ENCODE data around the gene ST3GAL3. TPM values are rescaled to one million over a fixed set of nuclear protein-coding genes. Genes with fewer than 3 reads are reported as not detected.

ST3GAL3 gene
- total RNA-seq, 1 donor from 2014 or later: 16.5 TPM

DNA sequence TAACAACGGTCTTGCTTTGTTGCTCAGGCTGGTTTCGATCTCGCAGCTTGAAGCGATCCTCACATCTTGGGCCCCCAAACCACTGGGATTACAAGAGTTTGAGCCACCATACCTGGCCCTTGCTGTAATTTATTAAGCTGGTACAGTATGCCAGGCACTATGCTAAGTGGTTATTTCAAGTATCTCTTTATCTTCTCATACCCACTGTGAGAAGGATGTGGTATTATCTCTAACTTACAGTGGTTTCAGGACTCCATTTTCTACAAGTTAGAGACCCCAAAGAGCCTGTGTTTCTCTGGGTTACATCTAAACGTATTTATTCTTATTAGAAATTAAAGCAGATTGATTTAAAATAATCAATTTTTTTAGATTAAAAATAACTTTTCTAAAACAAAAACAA lies 8.1 kb upstream of the ST3GAL3 start:
- Mint-ChIP-seq H3K4me1 (ENCODE audit: low read depth, unreplicated experiment) (no peaks in the 10 kb centered on the region), H3K9me3 (ENCODE audit: unreplicated experiment) (peaks cover 3% of the 10 kb centered on the region), H3K4me3 (ENCODE audit: unreplicated experiment) (no peak overlapping the region), H3K27me3 (ENCODE audit: unreplicated experiment) (peaks cover 4% of the 10 kb centered on the region), H3K27ac (ENCODE audit: unreplicated experiment) (no peak overlapping the region), H3K36me3 (ENCODE audit: unreplicated experiment) (no peaks in the 10 kb centered on the region)
- DNase-seq: no peak
- TF ChIP-seq, protein P1, sequence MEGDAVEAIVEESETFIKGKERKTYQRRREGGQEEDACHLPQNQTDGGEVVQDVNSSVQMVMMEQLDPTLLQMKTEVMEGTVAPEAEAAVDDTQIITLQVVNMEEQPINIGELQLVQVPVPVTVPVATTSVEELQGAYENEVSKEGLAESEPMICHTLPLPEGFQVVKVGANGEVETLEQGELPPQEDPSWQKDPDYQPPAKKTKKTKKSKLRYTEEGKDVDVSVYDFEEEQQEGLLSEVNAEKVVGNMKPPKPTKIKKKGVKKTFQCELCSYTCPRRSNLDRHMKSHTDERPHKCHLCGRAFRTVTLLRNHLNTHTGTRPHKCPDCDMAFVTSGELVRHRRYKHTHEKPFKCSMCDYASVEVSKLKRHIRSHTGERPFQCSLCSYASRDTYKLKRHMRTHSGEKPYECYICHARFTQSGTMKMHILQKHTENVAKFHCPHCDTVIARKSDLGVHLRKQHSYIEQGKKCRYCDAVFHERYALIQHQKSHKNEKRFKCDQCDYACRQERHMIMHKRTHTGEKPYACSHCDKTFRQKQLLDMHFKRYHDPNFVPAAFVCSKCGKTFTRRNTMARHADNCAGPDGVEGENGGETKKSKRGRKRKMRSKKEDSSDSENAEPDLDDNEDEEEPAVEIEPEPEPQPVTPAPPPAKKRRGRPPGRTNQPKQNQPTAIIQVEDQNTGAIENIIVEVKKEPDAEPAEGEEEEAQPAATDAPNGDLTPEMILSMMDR (IDR thresholded peaks at IDR 0.05; ENCODE audit: partially characterized antibody, unreplicated experiment): no peak

DNA sequence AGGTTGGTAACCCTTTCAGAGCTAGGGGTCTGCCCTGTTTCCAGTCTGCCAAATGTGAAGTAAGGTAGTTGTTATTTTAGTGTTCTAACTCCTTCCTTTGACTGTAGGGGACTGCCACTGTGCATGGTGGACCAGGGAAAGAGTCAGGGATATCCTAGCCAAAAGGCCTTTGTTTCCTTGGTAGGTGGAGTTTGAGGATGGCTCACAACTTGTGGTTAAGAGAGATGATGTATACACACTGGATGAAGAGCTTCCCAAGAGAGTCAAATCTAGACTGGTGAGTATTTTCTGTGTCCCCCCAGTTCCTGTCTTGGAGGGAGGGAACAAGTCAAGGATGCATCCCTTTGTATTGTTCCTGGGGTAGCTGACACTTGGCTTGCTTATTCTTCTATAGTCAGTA lies 3.5 kb upstream of the ST3GAL3 start:
- Mint-ChIP-seq H3K4me3 (ENCODE audit: unreplicated experiment) (no peak overlapping the region), H3K27me3 (ENCODE audit: unreplicated experiment) (peaks cover 7% of the 10 kb centered on the region), H3K9me3 (ENCODE audit: unreplicated experiment) (peaks cover 12% of the 10 kb centered on the region), H3K27ac (ENCODE audit: unreplicated experiment) (no peak overlapping the region), H3K4me1 (ENCODE audit: low read depth, unreplicated experiment) (peaks cover 9% of the 10 kb centered on the region), H3K36me3 (ENCODE audit: unreplicated experiment) (no peaks in the 10 kb centered on the region)
- DNase-seq: no peak
- TF ChIP-seq, protein P1 (IDR thresholded peaks at IDR 0.05; ENCODE audit: partially characterized antibody, unreplicated experiment): no peak

DNA sequence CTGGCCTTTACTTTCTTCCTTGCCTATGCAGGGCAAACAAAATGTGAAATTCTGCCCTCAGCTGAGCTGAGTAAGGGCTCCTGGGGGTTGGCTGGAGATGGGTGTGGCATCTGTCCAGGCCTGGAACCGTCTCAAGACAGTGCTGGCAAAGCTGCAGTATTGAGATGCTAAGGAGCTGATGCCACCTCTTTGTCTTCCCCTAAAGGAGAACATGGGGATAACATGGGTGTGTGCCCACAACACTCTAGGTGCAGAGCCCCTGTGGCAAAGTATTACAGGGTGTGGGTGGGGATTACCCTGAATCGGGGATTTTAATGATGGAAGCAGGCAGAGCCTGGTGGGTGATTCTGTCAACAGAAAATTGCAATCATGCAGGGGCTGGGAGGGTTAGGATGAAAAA lies 2.5 kb upstream of the ST3GAL3 start:
- DNase-seq: no peak
- peaks cover 7% of the 10 kb centered on the region for H3K27me3 Mint-ChIP-seq (ENCODE audit: unreplicated experiment)
- peaks cover 11% of the 10 kb centered on the region for H3K4me1 Mint-ChIP-seq (ENCODE audit: low read depth, unreplicated experiment)
- peaks cover 14% of the 10 kb centered on the region for H3K9me3 Mint-ChIP-seq (ENCODE audit: unreplicated experiment)
- no peak overlapping the region for H3K27ac Mint-ChIP-seq (ENCODE audit: unreplicated experiment)
- TF ChIP-seq, protein P1 (IDR thresholded peaks at IDR 0.05; ENCODE audit: partially characterized antibody, unreplicated experiment): no peak
- no peaks in the 10 kb centered on the region for H3K36me3 Mint-ChIP-seq (ENCODE audit: unreplicated experiment)
- no peak overlapping the region for H3K4me3 Mint-ChIP-seq (ENCODE audit: unreplicated experiment)

DNA sequence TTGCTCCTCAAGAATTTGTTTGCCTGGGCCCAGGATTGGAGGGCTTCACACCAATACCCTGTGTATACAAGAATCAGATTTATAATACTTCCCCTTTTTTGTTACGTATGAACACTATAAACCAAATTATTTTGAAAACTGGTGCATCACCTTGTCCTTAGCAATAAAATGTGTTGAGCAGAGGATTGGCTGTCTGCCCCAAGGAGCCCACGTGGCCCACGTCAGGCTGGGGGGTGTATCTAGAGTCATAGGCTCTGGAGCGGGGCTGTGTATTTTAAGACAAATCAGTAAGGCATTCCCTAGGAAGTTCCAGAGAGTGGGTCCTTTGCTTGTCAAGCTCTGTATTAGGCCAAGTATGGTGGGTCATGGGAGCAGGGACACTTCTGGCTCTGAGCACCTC lies 2.0 kb upstream of the ST3GAL3 start:
- Mint-ChIP-seq H3K36me3 (ENCODE audit: unreplicated experiment) (no peaks in the 10 kb centered on the region), H3K4me1 (ENCODE audit: low read depth, unreplicated experiment) (peaks cover 11% of the 10 kb centered on the region), H3K9me3 (ENCODE audit: unreplicated experiment) (peaks cover 14% of the 10 kb centered on the region), H3K27ac (ENCODE audit: unreplicated experiment) (no peak overlapping the region), H3K27me3 (ENCODE audit: unreplicated experiment) (peaks cover 7% of the 10 kb centered on the region), H3K4me3 (ENCODE audit: unreplicated experiment) (no peak overlapping the region)
- DNase-seq: no peak
- TF ChIP-seq, protein P1 (IDR thresholded peaks at IDR 0.05; ENCODE audit: partially characterized antibody, unreplicated experiment): no peak

DNA sequence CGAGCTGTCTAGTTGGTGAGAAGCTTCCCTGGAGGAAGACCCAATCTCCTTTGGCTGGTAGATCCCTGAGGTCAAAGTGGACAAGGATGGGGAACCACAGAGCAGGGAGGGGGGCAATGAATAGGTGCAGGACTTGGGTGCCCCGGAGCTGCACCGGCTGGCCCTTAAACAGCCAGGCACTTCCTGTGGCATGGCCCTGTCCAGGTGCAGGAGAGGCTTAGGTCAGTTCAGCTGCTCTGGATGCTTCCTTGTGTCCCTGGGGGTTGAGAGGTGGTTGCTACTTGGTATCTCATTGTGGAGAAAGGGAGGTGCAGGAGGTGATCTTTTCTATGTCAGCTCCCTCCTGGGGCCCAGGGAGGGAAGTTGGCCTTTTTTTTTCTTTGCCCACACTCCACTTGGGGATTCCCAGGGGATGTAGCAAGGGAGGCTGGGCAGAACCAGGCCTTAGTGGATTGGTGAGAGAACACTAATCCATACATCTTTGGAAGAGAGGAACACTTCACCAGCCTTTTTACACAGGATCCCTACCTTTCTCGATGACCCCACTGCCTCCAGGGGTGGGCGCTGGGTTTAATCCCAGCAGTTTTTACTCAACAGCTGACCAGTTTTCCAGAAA lies 1.2 kb upstream of the ST3GAL3 start:
- TF ChIP-seq, protein P1 (IDR thresholded peaks at IDR 0.05; ENCODE audit: partially characterized antibody, unreplicated experiment): no peak
- H3K4me1 Mint-ChIP-seq (ENCODE audit: low read depth, unreplicated experiment): peaks cover 11% of the 10 kb centered on the region
- peaks cover 7% of the 10 kb centered on the region for H3K27me3 Mint-ChIP-seq (ENCODE audit: unreplicated experiment)
- DNase-seq: no peak
- H3K36me3 Mint-ChIP-seq (ENCODE audit: unreplicated experiment): no peaks in the 10 kb centered on the region
- H3K27ac Mint-ChIP-seq (ENCODE audit: unreplicated experiment): no peak overlapping the region
- no peak overlapping the region for H3K4me3 Mint-ChIP-seq (ENCODE audit: unreplicated experiment)
- peaks cover 14% of the 10 kb centered on the region for H3K9me3 Mint-ChIP-seq (ENCODE audit: unreplicated experiment)
